Measurements from ENCODE around the gene NOTCH4. TPM values are rescaled to one million over a fixed set of nuclear protein-coding genes. Genes with fewer than 3 reads are reported as not detected.

The NOTCH4 gene
- total RNA-seq, 1 donor from 2014 or later: 1.4 TPM

GRCh38 chr6:32152769-32153563 lies 70.9 kb downstream of the NOTCH4 start:
- Mint-ChIP-seq H3K9me3 (ENCODE audit: low read depth) (no peaks in the 10 kb centered on the region), H3K27me3 (ENCODE audit: low read depth) (no peaks in the 10 kb centered on the region), H3K4me1 (ENCODE audit: low read depth) (peaks cover 33% of the 10 kb centered on the region), H3K36me3 (ENCODE audit: low read depth) (peaks cover 10% of the 10 kb centered on the region), H3K27ac (ENCODE audit: unreplicated experiment) (peak overlapping the region; percentile 99), H3K4me3 (ENCODE audit: unreplicated experiment) (peak overlapping the region; percentile 99)
- no peak for TF ChIP-seq CTCF (IDR thresholded peaks at IDR 0.05)
- no peak for DNase-seq (ENCODE audit: low spot score)

- no peaks in the 10 kb centered on the region for H3K27me3 Mint-ChIP-seq (ENCODE audit: low read depth)
- no peak for DNase-seq (ENCODE audit: low spot score)
- H3K36me3 Mint-ChIP-seq (ENCODE audit: low read depth): peaks cover 3% of the 10 kb centered on the region
- peak within 1 kb of the TSS; percentile 99 for H3K27ac Mint-ChIP-seq (ENCODE audit: unreplicated experiment)
- TF ChIP-seq CTCF (IDR thresholded peaks at IDR 0.05): no peak
- peak within 1 kb of the TSS; percentile 99 for H3K4me3 Mint-ChIP-seq (ENCODE audit: unreplicated experiment)
- peaks cover 33% of the 10 kb centered on the region for H3K4me1 Mint-ChIP-seq (ENCODE audit: low read depth)
- no peaks in the 10 kb centered on the region for H3K9me3 Mint-ChIP-seq (ENCODE audit: low read depth)
Observed at GRCh38 chr6:32151863-32152768, 71.8 kb downstream of the NOTCH4 start, which contains the start of gene PRRT1. Gene PRRT1, minus strand, starts transcription at chr6:32151939. Its CDS starts 112 bp downstream, at chr6:32151827.

GRCh38 chr6:32151181-32151862 lies 72.5 kb downstream of the NOTCH4 start:
- Mint-ChIP-seq H3K9me3 (ENCODE audit: low read depth) (no peaks in the 10 kb centered on the region), H3K4me1 (ENCODE audit: low read depth) (peaks cover 39% of the 10 kb centered on the region), H3K4me3 (ENCODE audit: unreplicated experiment) (peak overlapping the region; percentile 54), H3K27me3 (ENCODE audit: low read depth) (no peaks in the 10 kb centered on the region), H3K27ac (ENCODE audit: unreplicated experiment) (no peak overlapping the region), H3K36me3 (ENCODE audit: low read depth) (peaks cover 3% of the 10 kb centered on the region)
- no peak for DNase-seq (ENCODE audit: low spot score)
- no peak for TF ChIP-seq CTCF (IDR thresholded peaks at IDR 0.05)

GRCh38 chr6:32149932-32150870 lies 73.7 kb downstream of the NOTCH4 start:
- no peak for DNase-seq (ENCODE audit: low spot score)
- peaks cover 38% of the 10 kb centered on the region for H3K4me1 Mint-ChIP-seq (ENCODE audit: low read depth)
- H3K36me3 Mint-ChIP-seq (ENCODE audit: low read depth): no peaks in the 10 kb centered on the region
- H3K4me3 Mint-ChIP-seq (ENCODE audit: unreplicated experiment): no peak overlapping the region
- H3K9me3 Mint-ChIP-seq (ENCODE audit: low read depth): no peaks in the 10 kb centered on the region
- H3K27ac Mint-ChIP-seq (ENCODE audit: unreplicated experiment): no peak overlapping the region
- TF ChIP-seq CTCF (IDR thresholded peaks at IDR 0.05): no peak
- no peaks in the 10 kb centered on the region for H3K27me3 Mint-ChIP-seq (ENCODE audit: low read depth)
